GM23338 (cell line): ENCODE results near the gene NUDCD2. TPM values are rescaled to one million over a fixed set of nuclear protein-coding genes. Genes with fewer than 3 reads are reported as not detected.
"Not testable (repeated sequence)": the region's sequence is repeated elsewhere in the genome, so short reads cannot be mapped to it uniquely, and the experiment has no call there.

Experiments used
- ATAC-seq: fragments of 200-7000 bp; cut with Tn5 transposase; 3 replicates; pipeline ENCODE4 v1.9.1; 2020
- DNase-seq: peaks from one replicate; pipeline ENCODE4 v3.0.0-alpha.2; 2015; ENCODE audit warnings: low spot score
- H2AFZ ChIP-seq: fragments of 200-600 bp; sonication (generic); 2 replicates; pipeline ENCODE4 v1.8.0; 2016; ENCODE audit warnings: antibody characterized with exemption, mild to moderate bottlenecking, moderate library complexity
- H3F3A ChIP-seq: fragments of 200-600 bp; sonication (generic); replicated peaks from 2 replicates; pipeline ENCODE4 v1.8.0; 2017; ENCODE audit warnings: antibody characterized with exemption, mixed run types, low read depth
- H3K27ac ChIP-seq: fragments of 200-600 bp; sonication (generic); 2 replicates; pipeline ENCODE4 v1.6.1; 2016; ENCODE audit warnings: low read depth
- H3K27me3 ChIP-seq: fragments of 200-600 bp; sonication (generic); 2 replicates; pipeline ENCODE4 v1.8.0; 2016; ENCODE audit warnings: mild to moderate bottlenecking, mixed run types, moderate library complexity; ENCODE audit not compliant: insufficient read depth
- H3K36me3 ChIP-seq: fragments of 200-600 bp; sonication (generic); 2 replicates; pipeline ENCODE4 v1.8.0; 2016; ENCODE audit warnings: mild to moderate bottlenecking; ENCODE audit not compliant: insufficient read depth
- H3K4me1 ChIP-seq: fragments of 200-600 bp; sonication (generic); 2 replicates; pipeline ENCODE4 v1.8.0; 2016; ENCODE audit warnings: mild to moderate bottlenecking, moderate library complexity; ENCODE audit not compliant: insufficient read depth
- H3K4me2 ChIP-seq: fragments of 200-600 bp; sonication (generic); 2 replicates; pipeline ENCODE4 v1.7.1; 2017; ENCODE audit warnings: mixed run types
- H3K4me3 ChIP-seq: fragments of 200-600 bp; sonication (generic); 2 replicates; pipeline ENCODE4 v1.6.1; 2016; ENCODE audit warnings: mixed run types
- H3K79me2 ChIP-seq: fragments of 200-600 bp; sonication (generic); replicated peaks from 2 replicates; pipeline ENCODE4 v1.8.0; 2017; ENCODE audit warnings: mild to moderate bottlenecking; ENCODE audit not compliant: insufficient read depth
- H3K9me2 ChIP-seq: fragments of 200-600 bp; sonication (generic); 2 replicates; pipeline ENCODE4 v1.8.0; 2017; ENCODE audit not compliant: insufficient read depth
- H4K20me1 ChIP-seq: fragments of 200-600 bp; sonication (generic); replicated peaks from 2 replicates; pipeline ENCODE4 v1.8.0; 2017; ENCODE audit warnings: mild to moderate bottlenecking; ENCODE audit not compliant: insufficient read depth
- H3K27ac Mint-ChIP-seq: 2 replicates; pipeline ENCODE4 v1.8.0; 2020; ENCODE audit warnings: inconsistent platforms, mild to moderate bottlenecking, moderate library complexity, mixed read lengths
- H3K27me3 Mint-ChIP-seq: 3 replicates; pipeline ENCODE4 v1.8.0; 2022; ENCODE audit warnings: low read depth, mild to moderate bottlenecking, moderate library complexity, mixed read lengths, inconsistent platforms; ENCODE audit not compliant: insufficient read depth, poor library complexity
- H3K36me3 Mint-ChIP-seq: 3 replicates; pipeline ENCODE4 v1.8.0; 2021; ENCODE audit warnings: low read depth, mild to moderate bottlenecking, inconsistent platforms, moderate library complexity, mixed read lengths
- H3K4me1 Mint-ChIP-seq: 3 replicates; pipeline ENCODE4 v1.8.0; 2020; ENCODE audit warnings: mild to moderate bottlenecking, inconsistent platforms, mixed read lengths
- H3K4me3 Mint-ChIP-seq: 3 replicates; pipeline ENCODE4 v1.8.0; 2021; ENCODE audit warnings: moderate library complexity, mild to moderate bottlenecking, inconsistent platforms, mixed read lengths
- H3K9me3 Mint-ChIP-seq: 3 replicates; pipeline ENCODE4 v1.8.0; 2020; ENCODE audit warnings: moderate library complexity, mild to moderate bottlenecking, inconsistent platforms, mixed read lengths
- CREB1 ChIP-seq: fragments of 250-450 bp; sonication (Bioruptor Pico); IDR thresholded peaks from 2 replicates; pipeline ENCODE4 v1.5.0; 2020; ENCODE audit warnings: low read depth, mild to moderate bottlenecking, moderate library complexity
- CTCF ChIP-seq, 2 experiments: fragments of 200-600 bp in 1 of 2; sonication (generic) in 1 of 2; conservative IDR thresholded peaks; 2 replicates each; pipeline versions ENCODE4 v1.5.1 to v1.6.1; 2016 to 2017; ENCODE audit warnings: antibody characterized with exemption in 2 of 2, low read depth in 2 of 2, mild to moderate bottlenecking in 2 of 2, moderate library complexity in 1 of 2
- ETS1 ChIP-seq: IDR thresholded peaks from 2 replicates; pipeline ENCODE4 v1.6.1; 2016; ENCODE audit warnings: antibody characterized with exemption
- EZH2 ChIP-seq: fragments of 200-600 bp; sonication (generic); IDR thresholded peaks from one replicate; pipeline ENCODE4 v1.8.0; 2017; ENCODE audit warnings: antibody characterized with exemption, mild to moderate bottlenecking, low read depth; ENCODE audit not compliant: unreplicated experiment
- EZH2phosphoT487 ChIP-seq: fragments of 200-600 bp; sonication (generic); IDR thresholded peaks from one replicate; pipeline ENCODE4 v1.8.1; 2018; ENCODE audit warnings: antibody characterized with exemption; ENCODE audit not compliant: unreplicated experiment
- JUNB ChIP-seq: IDR thresholded peaks from one replicate; pipeline ENCODE4 v1.6.1; 2016; ENCODE audit warnings: antibody characterized with exemption; ENCODE audit not compliant: unreplicated experiment
- NANOG ChIP-seq: IDR thresholded peaks from 2 replicates; pipeline ENCODE4 v1.6.1; 2016; ENCODE audit warnings: antibody characterized with exemption, borderline replicate concordance
- POLR2AphosphoS5 ChIP-seq: IDR thresholded peaks from 2 replicates; pipeline ENCODE4 v1.6.1; 2016; ENCODE audit warnings: antibody characterized with exemption, low read depth
- REST ChIP-seq: IDR thresholded peaks from one replicate; pipeline ENCODE4 v1.6.1; 2018; ENCODE audit warnings: antibody characterized with exemption; ENCODE audit not compliant: unreplicated experiment
- STAT1 ChIP-seq: IDR thresholded peaks from one replicate; pipeline ENCODE4 v1.6.1; 2016; ENCODE audit warnings: antibody characterized with exemption; ENCODE audit not compliant: unreplicated experiment
- ZNF114 ChIP-seq: fragments of 250-450 bp; sonication (Bioruptor Pico); IDR thresholded peaks from 2 replicates; pipeline ENCODE4 v1.5.0; 2020; ENCODE audit warnings: mild to moderate bottlenecking, moderate library complexity
- ZNF331 ChIP-seq: fragments of 250-450 bp; sonication (Bioruptor Pico); IDR thresholded peaks from 2 replicates; pipeline ENCODE4 v1.5.0; 2020; ENCODE audit warnings: low read depth, mild to moderate bottlenecking, moderate library complexity
- polyA plus RNA-seq: library from polyadenylated mRNA; unstranded; fragments of >200 nt; fragmentation: Nextera tagmentation; extraction: Ambion mirVana; gene quantifications from 2 replicates; pipeline ENCODE4 v1.2.1, GENCODE V29; 2016
- total RNA-seq: library from RNA; depleted of rRNA; stranded (reverse); fragments of >200 nt; shearing (Covaris generic); gene quantifications from 2 replicates; pipeline ENCODE4 v1.2.3, GENCODE V29; 2014

NUDCD2 gene
- total and polyA plus RNA-seq, 2 experiments from 2014 or later: 23.2 to 123 TPM

- peaks cover 38% of the 10 kb centered on the region for H3K36me3 Mint-ChIP-seq
- not testable (repeated sequence) for H3K9me3 Mint-ChIP-seq, H3K4me3 ChIP-seq, H3K27me3 ChIP-seq, H3K4me3 Mint-ChIP-seq, H3K9me2 ChIP-seq, H2AFZ ChIP-seq, H3K4me1 ChIP-seq, H3F3A ChIP-seq, H4K20me1 ChIP-seq, H3K4me2 ChIP-seq, H3K27ac ChIP-seq, H3K4me1 Mint-ChIP-seq, H3K27ac Mint-ChIP-seq, ATAC-seq, DNase-seq, H3K27me3 Mint-ChIP-seq
- Histone ChIP-seq H3K36me3 (peaks cover 12% of the 10 kb centered on the region; the same call in 1 of the 2 replicates), H3K79me2 (peaks cover 26% of the 10 kb centered on the region)
Measured at GRCh38 chr5:163455406-163455805, 4.5 kb downstream of the NUDCD2 start.

- Histone ChIP-seq H3K9me2 (no peaks in the 10 kb centered on the region), H4K20me1 (no peaks in the 10 kb centered on the region), H3K36me3 (peaks cover 12% of the 10 kb centered on the region; the same call in 1 of the 2 replicates), H3K79me2 (peaks cover 20% of the 10 kb centered on the region), H3K27me3 (no peaks in the 10 kb centered on the region), H3K27ac (no peak overlapping the region), H2AFZ (no peak overlapping the region), H3K4me1 (peaks cover 5% of the 10 kb centered on the region), H3K4me2 (no peak overlapping the region), H3F3A (no peaks in the 10 kb centered on the region), H3K4me3 (no peak overlapping the region)
- no peak for ATAC-seq
- DNase-seq: no peak
- Mint-ChIP-seq H3K4me3 (no peak overlapping the region), H3K9me3 (no peaks in the 10 kb centered on the region; the same call in 2 of the 3 replicates), H3K27me3 (no peaks in the 10 kb centered on the region), H3K4me1 (peaks cover 5% of the 10 kb centered on the region), H3K36me3 (peaks cover 47% of the 10 kb centered on the region), H3K27ac (no peak overlapping the region)
- TF ChIP-seq ETS1 (no peak), REST (no peak), JUNB (no peak), CTCF (conservative IDR thresholded peaks at IDR 0.05; ENCODE audit: low read depth in 2 of 2) (no peak), ZNF114 (CRISPR knock-in tag) (no peak), CREB1 (CRISPR knock-in tag) (no peak), EZH2phosphoT487 (no peak), ZNF331 (CRISPR knock-in tag) (no peak), POLR2AphosphoS5 (no peak), NANOG (no peak), STAT1 (no peak), EZH2 (no peak)
Measured at GRCh38 chr5:163453705-163454104, 6.2 kb downstream of the NUDCD2 start.
